SK-N-SH treated with all-trans-retinoic acid at 6 μM for 48 hours (cell line): ENCODE data around the gene ATOX1.

Source experiments
- ATAC-seq: fragments of 200-7000 bp; cut with Tn5 transposase; 3 replicates; pipeline ENCODE4 v1.9.1; 2020; ENCODE audit warnings: mild to moderate bottlenecking, moderate library complexity
- ARNTL ChIP-seq: fragments of 450-650 bp; formaldehyde crosslinking; IDR thresholded peaks from 2 replicates; pipeline ENCODE4 v1.5.0; 2020; ENCODE audit warnings: low read depth, mild to moderate bottlenecking, moderate library complexity, borderline replicate concordance
- BACH2 ChIP-seq: fragments of 250-450 bp; sonication (Bioruptor Pico); IDR thresholded peaks from 2 replicates; pipeline ENCODE4 v1.9.0; 2021; ENCODE audit warnings: mild to moderate bottlenecking, borderline replicate concordance
- CREB5 ChIP-seq: fragments of 250-450 bp; sonication (Bioruptor Pico); IDR thresholded peaks from 2 replicates; pipeline ENCODE4 v1.5.1; 2020; ENCODE audit warnings: low read depth, mild to moderate bottlenecking, moderate library complexity
- CSDC2 ChIP-seq: fragments of 250-450 bp; sonication (Bioruptor Pico); IDR thresholded peaks from 2 replicates; pipeline ENCODE4 v1.5.0; 2020; ENCODE audit warnings: mild to moderate bottlenecking, moderate library complexity
- ESRRG ChIP-seq: fragments of 250-450 bp; sonication (Bioruptor Pico); IDR thresholded peaks from 2 replicates; pipeline ENCODE4 v1.6.1; 2021; ENCODE audit warnings: mild to moderate bottlenecking
- GLIS3 ChIP-seq: fragments of 250-450 bp; sonication (Bioruptor Pico); IDR thresholded peaks from 2 replicates; pipeline ENCODE4 v1.5.0; 2020; ENCODE audit warnings: mild to moderate bottlenecking, moderate library complexity
- ISL1 ChIP-seq: fragments of 250-450 bp; sonication (Bioruptor Pico); IDR thresholded peaks from 2 replicates; pipeline ENCODE4 v2.1.2; 2022; ENCODE audit warnings: mild to moderate bottlenecking, moderate library complexity
- OSR1 ChIP-seq: fragments of 250-450 bp; sonication (Bioruptor Pico); IDR thresholded peaks from 2 replicates; pipeline ENCODE4 v1.8.0; 2022; ENCODE audit warnings: moderate library complexity, mild to moderate bottlenecking, inconsistent platforms
- PPARA ChIP-seq: fragments of 250-450 bp; sonication (Bioruptor Pico); IDR thresholded peaks from 2 replicates; pipeline ENCODE4 v1.5.0; 2020; ENCODE audit warnings: mild to moderate bottlenecking, borderline replicate concordance
- RARB ChIP-seq: fragments of 250-450 bp; sonication (Bioruptor Pico); IDR thresholded peaks from 2 replicates; pipeline ENCODE4 v1.8.0; 2021; ENCODE audit warnings: mild to moderate bottlenecking, moderate library complexity
- SNAI2 ChIP-seq: fragments of 250-450 bp; sonication (Bioruptor Pico); IDR thresholded peaks from 2 replicates; pipeline ENCODE4 v1.5.0; 2020; ENCODE audit warnings: mild to moderate bottlenecking, moderate library complexity
- TCF4 ChIP-seq: fragments of 250-450 bp; sonication (Bioruptor Pico); IDR thresholded peaks from 2 replicates; pipeline ENCODE4 v1.8.0; 2021; ENCODE audit warnings: mild to moderate bottlenecking, moderate library complexity, borderline replicate concordance
- TOX ChIP-seq: fragments of 250-450 bp; sonication (Bioruptor Pico); IDR thresholded peaks from 2 replicates; pipeline ENCODE4 v1.8.0; 2021; ENCODE audit warnings: mild to moderate bottlenecking, moderate library complexity, borderline replicate concordance
- ZC3H10 ChIP-seq: fragments of 250-450 bp; sonication (Bioruptor Pico); IDR thresholded peaks from 2 replicates; pipeline ENCODE4 v1.5.1; 2021; ENCODE audit warnings: mild to moderate bottlenecking, moderate library complexity
- ZFP3 ChIP-seq: fragments of 250-450 bp; sonication (Bioruptor Pico); IDR thresholded peaks from 2 replicates; pipeline ENCODE4 v1.5.0; 2020; ENCODE audit warnings: mild to moderate bottlenecking, moderate library complexity
- ZFP30 ChIP-seq: fragments of 450-650 bp; formaldehyde crosslinking; IDR thresholded peaks from 2 replicates; pipeline ENCODE4 v1.5.0; 2022; ENCODE audit warnings: mild to moderate bottlenecking, moderate library complexity
- ZNF565 ChIP-seq: fragments of 450-650 bp; formaldehyde crosslinking; conservative IDR thresholded peaks from 2 replicates; pipeline ENCODE4 v1.5.0; 2020; ENCODE audit warnings: low read depth, mild to moderate bottlenecking, moderate library complexity
- ZNF70 ChIP-seq: fragments of 450-650 bp; formaldehyde crosslinking; IDR thresholded peaks from 2 replicates; pipeline ENCODE4 v1.5.0; 2020; ENCODE audit warnings: mild to moderate bottlenecking, moderate library complexity
- ZNF8 ChIP-seq: fragments of 450-650 bp; formaldehyde crosslinking; IDR thresholded peaks from 2 replicates; pipeline ENCODE4 v1.5.0; 2020; ENCODE audit warnings: mild to moderate bottlenecking, moderate library complexity
- TF ChIP-seq, protein P1 (sequence below): fragments of 250-450 bp; sonication (Bioruptor Pico); IDR thresholded peaks from 2 replicates; pipeline ENCODE4 v1.8.0; 2021; ENCODE audit warnings: low read depth, mild to moderate bottlenecking, moderate library complexity, borderline replicate concordance
- TF ChIP-seq, protein P2 (sequence below): fragments of 250-450 bp; sonication (Bioruptor Pico); IDR thresholded peaks from 2 replicates; pipeline ENCODE4 v1.5.0; 2020; ENCODE audit warnings: mild to moderate bottlenecking, moderate library complexity
- TF ChIP-seq, protein P3 (sequence below): fragments of 250-450 bp; sonication (Bioruptor Pico); IDR thresholded peaks from 2 replicates; pipeline ENCODE4 v1.5.1; 2021; ENCODE audit warnings: mild to moderate bottlenecking, moderate library complexity
- TF ChIP-seq, protein P4 (sequence below): fragments of 250-450 bp; sonication (Bioruptor Pico); IDR thresholded peaks from 2 replicates; pipeline ENCODE4 v1.8.0; 2020; ENCODE audit warnings: mild to moderate bottlenecking, moderate library complexity, borderline replicate concordance

Gene ATOX1

DNA sequence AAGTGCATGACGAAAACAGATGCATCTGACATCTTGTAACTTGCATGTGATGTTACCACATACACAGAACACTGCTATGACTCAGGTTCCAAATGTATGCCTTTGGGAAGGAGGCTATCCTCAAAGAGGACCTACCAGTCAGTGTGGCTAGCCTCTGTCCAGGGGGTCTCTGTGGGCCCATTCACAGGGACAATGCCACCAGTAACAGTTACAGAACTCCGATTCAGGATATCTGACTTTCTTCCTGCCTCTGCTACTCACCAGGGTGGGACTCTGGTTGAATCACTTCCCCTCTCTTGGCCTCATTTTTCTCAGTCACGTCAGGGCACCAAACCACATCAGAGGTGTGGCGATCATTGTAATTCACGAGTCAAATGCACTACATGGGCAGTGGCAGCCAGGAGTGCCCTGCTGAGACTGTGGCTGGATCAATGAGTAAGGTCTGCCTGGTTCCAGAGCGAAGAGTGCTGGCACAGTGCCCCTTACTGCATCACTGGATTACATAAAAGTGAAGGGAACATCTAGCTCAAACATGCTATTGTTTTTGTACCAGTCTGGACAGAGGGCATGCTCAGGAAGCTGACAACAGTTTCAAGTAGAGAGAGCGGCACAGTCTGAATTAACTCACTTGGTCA lies 13.2 kb downstream of the ATOX1 start:
- ATAC-seq, result peak; percentile 35
- no peak for TF ChIP-seq ZC3H10 (CRISPR knock-in tag)
- TF ChIP-seq, protein P1, sequence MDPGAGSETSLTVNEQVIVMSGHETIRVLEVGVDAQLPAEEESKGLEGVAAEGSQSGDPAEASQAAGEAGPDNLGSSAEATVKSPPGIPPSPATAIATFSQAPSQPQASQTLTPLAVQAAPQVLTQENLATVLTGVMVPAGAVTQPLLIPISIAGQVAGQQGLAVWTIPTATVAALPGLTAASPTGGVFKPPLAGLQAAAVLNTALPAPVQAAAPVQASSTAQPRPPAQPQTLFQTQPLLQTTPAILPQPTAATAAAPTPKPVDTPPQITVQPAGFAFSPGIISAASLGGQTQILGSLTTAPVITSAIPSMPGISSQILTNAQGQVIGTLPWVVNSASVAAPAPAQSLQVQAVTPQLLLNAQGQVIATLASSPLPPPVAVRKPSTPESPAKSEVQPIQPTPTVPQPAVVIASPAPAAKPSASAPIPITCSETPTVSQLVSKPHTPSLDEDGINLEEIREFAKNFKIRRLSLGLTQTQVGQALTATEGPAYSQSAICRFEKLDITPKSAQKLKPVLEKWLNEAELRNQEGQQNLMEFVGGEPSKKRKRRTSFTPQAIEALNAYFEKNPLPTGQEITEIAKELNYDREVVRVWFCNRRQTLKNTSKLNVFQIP (CRISPR knock-in tag), result no peak
- no peak for TF ChIP-seq ARNTL (CRISPR knock-in tag)
- TF ChIP-seq PPARA, result no peak
- TF ChIP-seq RARB (CRISPR knock-in tag), result no peak
- no peak for TF ChIP-seq TCF4 (CRISPR knock-in tag)
- TF ChIP-seq BACH2 (CRISPR knock-in tag), result no peak
- no peak for TF ChIP-seq ZNF8 (CRISPR knock-in tag)
- TF ChIP-seq SNAI2 (CRISPR knock-in tag), result no peak
- no peak for TF ChIP-seq TOX (CRISPR knock-in tag)
- TF ChIP-seq CSDC2 (CRISPR knock-in tag), result no peak
- no peak for TF ChIP-seq ZNF565 (CRISPR knock-in tag)
- TF ChIP-seq, all 23 proteins: peak for 0

- TF ChIP-seq CSDC2 (CRISPR knock-in tag) (no peak), ZC3H10 (CRISPR knock-in tag) (no peak), BACH2 (CRISPR knock-in tag) (no peak), ZNF565 (CRISPR knock-in tag) (no peak)
- TF ChIP-seq, protein P2, sequence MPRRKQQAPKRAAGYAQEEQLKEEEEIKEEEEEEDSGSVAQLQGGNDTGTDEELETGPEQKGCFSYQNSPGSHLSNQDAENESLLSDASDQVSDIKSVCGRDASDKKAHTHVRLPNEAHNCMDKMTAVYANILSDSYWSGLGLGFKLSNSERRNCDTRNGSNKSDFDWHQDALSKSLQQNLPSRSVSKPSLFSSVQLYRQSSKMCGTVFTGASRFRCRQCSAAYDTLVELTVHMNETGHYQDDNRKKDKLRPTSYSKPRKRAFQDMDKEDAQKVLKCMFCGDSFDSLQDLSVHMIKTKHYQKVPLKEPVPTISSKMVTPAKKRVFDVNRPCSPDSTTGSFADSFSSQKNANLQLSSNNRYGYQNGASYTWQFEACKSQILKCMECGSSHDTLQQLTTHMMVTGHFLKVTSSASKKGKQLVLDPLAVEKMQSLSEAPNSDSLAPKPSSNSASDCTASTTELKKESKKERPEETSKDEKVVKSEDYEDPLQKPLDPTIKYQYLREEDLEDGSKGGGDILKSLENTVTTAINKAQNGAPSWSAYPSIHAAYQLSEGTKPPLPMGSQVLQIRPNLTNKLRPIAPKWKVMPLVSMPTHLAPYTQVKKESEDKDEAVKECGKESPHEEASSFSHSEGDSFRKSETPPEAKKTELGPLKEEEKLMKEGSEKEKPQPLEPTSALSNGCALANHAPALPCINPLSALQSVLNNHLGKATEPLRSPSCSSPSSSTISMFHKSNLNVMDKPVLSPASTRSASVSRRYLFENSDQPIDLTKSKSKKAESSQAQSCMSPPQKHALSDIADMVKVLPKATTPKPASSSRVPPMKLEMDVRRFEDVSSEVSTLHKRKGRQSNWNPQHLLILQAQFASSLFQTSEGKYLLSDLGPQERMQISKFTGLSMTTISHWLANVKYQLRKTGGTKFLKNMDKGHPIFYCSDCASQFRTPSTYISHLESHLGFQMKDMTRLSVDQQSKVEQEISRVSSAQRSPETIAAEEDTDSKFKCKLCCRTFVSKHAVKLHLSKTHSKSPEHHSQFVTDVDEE (CRISPR knock-in tag), result no peak
- no peak for ATAC-seq
Measured at GRCh38 chr5:151743530-151743929, 14.9 kb downstream of the ATOX1 start.

DNA sequence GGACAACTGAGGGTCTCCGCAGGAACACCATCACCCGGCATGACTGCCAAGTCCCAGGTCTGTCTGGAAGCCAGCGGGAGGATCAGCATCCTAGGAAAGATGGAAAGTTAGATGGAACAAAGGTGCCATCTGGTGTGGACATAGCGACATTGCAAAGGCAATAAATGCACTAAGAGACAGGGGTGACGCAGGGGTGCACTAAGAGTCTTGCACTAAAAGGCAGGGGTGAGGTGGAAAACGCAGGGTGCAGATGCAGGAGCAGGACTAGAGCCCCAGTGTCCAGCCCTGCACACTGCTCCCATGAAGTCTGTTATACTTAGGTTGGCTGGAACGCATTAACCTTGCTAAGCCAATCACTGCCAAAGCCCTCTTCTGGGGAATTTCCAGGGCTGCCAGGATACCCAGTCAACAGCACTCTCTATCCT lies 15.5 kb downstream of the ATOX1 start:
- TF ChIP-seq SNAI2 (CRISPR knock-in tag), result no peak
- no peak for TF ChIP-seq ZNF8 (CRISPR knock-in tag)
- TF ChIP-seq, protein P3, sequence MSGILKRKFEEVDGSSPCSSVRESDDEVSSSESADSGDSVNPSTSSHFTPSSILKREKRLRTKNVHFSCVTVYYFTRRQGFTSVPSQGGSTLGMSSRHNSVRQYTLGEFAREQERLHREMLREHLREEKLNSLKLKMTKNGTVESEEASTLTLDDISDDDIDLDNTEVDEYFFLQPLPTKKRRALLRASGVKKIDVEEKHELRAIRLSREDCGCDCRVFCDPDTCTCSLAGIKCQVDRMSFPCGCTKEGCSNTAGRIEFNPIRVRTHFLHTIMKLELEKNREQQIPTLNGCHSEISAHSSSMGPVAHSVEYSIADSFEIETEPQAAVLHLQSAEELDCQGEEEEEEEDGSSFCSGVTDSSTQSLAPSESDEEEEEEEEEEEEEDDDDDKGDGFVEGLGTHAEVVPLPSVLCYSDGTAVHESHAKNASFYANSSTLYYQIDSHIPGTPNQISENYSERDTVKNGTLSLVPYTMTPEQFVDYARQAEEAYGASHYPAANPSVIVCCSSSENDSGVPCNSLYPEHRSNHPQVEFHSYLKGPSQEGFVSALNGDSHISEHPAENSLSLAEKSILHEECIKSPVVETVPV, result no peak
- TF ChIP-seq ZC3H10 (CRISPR knock-in tag), result no peak
- TF ChIP-seq CREB5 (CRISPR knock-in tag), result no peak
- no peak for TF ChIP-seq ARNTL (CRISPR knock-in tag)
- no peak for TF ChIP-seq ESRRG (CRISPR knock-in tag)
- no peak for TF ChIP-seq TOX (CRISPR knock-in tag)
- TF ChIP-seq CSDC2 (CRISPR knock-in tag), result no peak
- no peak for TF ChIP-seq TCF4 (CRISPR knock-in tag)
- TF ChIP-seq, protein P1 (CRISPR knock-in tag), result no peak
- no peak for TF ChIP-seq ZFP3 (CRISPR knock-in tag)
- TF ChIP-seq, protein P4, sequence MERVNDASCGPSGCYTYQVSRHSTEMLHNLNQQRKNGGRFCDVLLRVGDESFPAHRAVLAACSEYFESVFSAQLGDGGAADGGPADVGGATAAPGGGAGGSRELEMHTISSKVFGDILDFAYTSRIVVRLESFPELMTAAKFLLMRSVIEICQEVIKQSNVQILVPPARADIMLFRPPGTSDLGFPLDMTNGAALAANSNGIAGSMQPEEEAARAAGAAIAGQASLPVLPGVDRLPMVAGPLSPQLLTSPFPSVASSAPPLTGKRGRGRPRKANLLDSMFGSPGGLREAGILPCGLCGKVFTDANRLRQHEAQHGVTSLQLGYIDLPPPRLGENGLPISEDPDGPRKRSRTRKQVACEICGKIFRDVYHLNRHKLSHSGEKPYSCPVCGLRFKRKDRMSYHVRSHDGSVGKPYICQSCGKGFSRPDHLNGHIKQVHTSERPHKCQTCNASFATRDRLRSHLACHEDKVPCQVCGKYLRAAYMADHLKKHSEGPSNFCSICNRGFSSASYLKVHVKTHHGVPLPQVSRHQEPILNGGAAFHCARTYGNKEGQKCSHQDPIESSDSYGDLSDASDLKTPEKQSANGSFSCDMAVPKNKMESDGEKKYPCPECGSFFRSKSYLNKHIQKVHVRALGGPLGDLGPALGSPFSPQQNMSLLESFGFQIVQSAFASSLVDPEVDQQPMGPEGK (CRISPR knock-in tag), result no peak
- TF ChIP-seq ZNF70, result no peak
- TF ChIP-seq ISL1 (CRISPR knock-in tag), result no peak
- no peak for TF ChIP-seq BACH2 (CRISPR knock-in tag)
- no peak for TF ChIP-seq GLIS3 (CRISPR knock-in tag)
- TF ChIP-seq ZFP30 (CRISPR knock-in tag), result no peak
- TF ChIP-seq, protein P2 (CRISPR knock-in tag), result no peak
- no peak for TF ChIP-seq OSR1 (CRISPR knock-in tag)
- TF ChIP-seq, all 23 proteins: peak for 0
- no peak; the same call in 2 of the 3 replicates for ATAC-seq
